H9 (cell line): Measurements from ENCODE around the gene MUSK. TPM values are rescaled to one million over a fixed set of nuclear protein-coding genes. Genes with fewer than 3 reads are reported as not detected.

Experiments
- DNase-seq: peaks from one replicate; pipeline ENCODE4 v3.0.0-alpha.2; 2017
- H2AFZ ChIP-seq: one replicate; pipeline ENCODE4 v1.6.1; 2013; ENCODE audit warnings: mild to moderate bottlenecking, low read length, control low read depth, moderate library complexity
- H2AK5ac ChIP-seq: 2 replicates; pipeline ENCODE4 v1.6.1; 2013; ENCODE audit warnings: low read length, control low read depth, mixed read lengths; ENCODE audit not compliant: insufficient read length
- H2BK120ac ChIP-seq: one replicate; pipeline ENCODE4 v1.6.1; 2013; ENCODE audit warnings: low read depth, mild to moderate bottlenecking, low read length, control low read depth, inconsistent platforms; ENCODE audit not compliant: poor library complexity, severe bottlenecking
- H2BK12ac ChIP-seq: 2 replicates; pipeline ENCODE4 v1.6.1; 2013; ENCODE audit warnings: low read length, control low read depth, mixed read lengths, low read depth; ENCODE audit not compliant: insufficient read length
- H2BK15ac ChIP-seq: 2 replicates; pipeline ENCODE4 v1.6.1; 2013; ENCODE audit warnings: low read depth, low read length, control low read depth
- H2BK20ac ChIP-seq: one replicate; pipeline ENCODE4 v1.6.1; 2013; ENCODE audit warnings: low read depth, mild to moderate bottlenecking, low read length, control low read depth, inconsistent platforms; ENCODE audit not compliant: poor library complexity, severe bottlenecking
- H2BK5ac ChIP-seq: 2 replicates; pipeline ENCODE4 v1.6.1; 2013; ENCODE audit warnings: low read length, control low read depth, mixed read lengths; ENCODE audit not compliant: insufficient read length
- H3K14ac ChIP-seq: 2 replicates; pipeline ENCODE4 v1.6.1; 2013; ENCODE audit warnings: low read length, control low read depth; ENCODE audit not compliant: insufficient read depth
- H3K18ac ChIP-seq: 2 replicates; pipeline ENCODE4 v1.6.1; 2013; ENCODE audit warnings: low read depth, mild to moderate bottlenecking, mixed read lengths, low read length, control low read depth; ENCODE audit not compliant: insufficient read length
- H3K23ac ChIP-seq: 2 replicates; pipeline ENCODE4 v1.6.1; 2013; ENCODE audit warnings: low read length, control low read depth, mixed read lengths, low read depth; ENCODE audit not compliant: insufficient read length
- H3K23me2 ChIP-seq: 2 replicates; pipeline ENCODE4 v1.6.1; 2013; ENCODE audit warnings: low read depth, mild to moderate bottlenecking, mixed read lengths, low read length, control low read depth; ENCODE audit not compliant: insufficient read length, poor library complexity, severe bottlenecking
- H3K27ac ChIP-seq: 2 replicates; pipeline ENCODE4 v1.5.1; 2013; ENCODE audit warnings: low read length, control low read depth, mixed read lengths, low read depth; ENCODE audit not compliant: insufficient read length
- H3K27me3 ChIP-seq: 2 replicates; pipeline ENCODE4 v1.6.1; 2013; ENCODE audit warnings: low read length, control low read depth, inconsistent platforms; ENCODE audit not compliant: insufficient read depth
- H3K4ac ChIP-seq: 2 replicates; pipeline ENCODE4 v1.6.1; 2013; ENCODE audit warnings: low read depth, mild to moderate bottlenecking, control low read depth, inconsistent platforms, low read length, moderate library complexity
- H3K4me1 ChIP-seq: 2 replicates; pipeline ENCODE4 v1.6.1; 2013; ENCODE audit warnings: low read length, control low read depth, inconsistent platforms; ENCODE audit not compliant: insufficient read depth
- H3K4me2 ChIP-seq: 2 replicates; pipeline ENCODE4 v1.6.1; 2013; ENCODE audit warnings: low read length, control low read depth, mixed read lengths; ENCODE audit not compliant: insufficient read length, insufficient read depth
- H3K56ac ChIP-seq: 2 replicates; pipeline ENCODE4 v1.6.1; 2013; ENCODE audit warnings: low read depth, mild to moderate bottlenecking, mixed read lengths, low read length, control low read depth; ENCODE audit not compliant: insufficient read length
- H3K79me1 ChIP-seq: 2 replicates; pipeline ENCODE4 v1.6.1; 2013; ENCODE audit warnings: low read depth, mild to moderate bottlenecking, moderate library complexity, low read length, control low read depth, inconsistent platforms; ENCODE audit not compliant: insufficient read depth, poor library complexity, severe bottlenecking
- H3K79me2 ChIP-seq: 2 replicates; pipeline ENCODE4 v1.6.1; 2013; ENCODE audit warnings: low read length, control low read depth, inconsistent platforms; ENCODE audit not compliant: insufficient read depth
- H3K9ac ChIP-seq: 2 replicates; pipeline ENCODE4 v1.6.1; 2013; ENCODE audit warnings: low read length, control low read depth, mixed read lengths; ENCODE audit not compliant: insufficient read length; ENCODE audit errors: extremely low read depth
- H3K9me3 ChIP-seq: one replicate; pipeline ENCODE4 v1.6.1; 2013; ENCODE audit warnings: low read depth, low read length, inconsistent platforms; ENCODE audit not compliant: control insufficient read depth
- H3T11ph ChIP-seq: one replicate; pipeline ENCODE4 v1.6.1; 2013; ENCODE audit warnings: mild to moderate bottlenecking, low read length, control low read depth, inconsistent platforms
- H4K20me1 ChIP-seq: one replicate; pipeline ENCODE4 v1.6.1; 2013; ENCODE audit not compliant: control insufficient read depth, insufficient read length, insufficient read depth
- H4K5ac ChIP-seq: 2 replicates; pipeline ENCODE4 v1.6.1; 2013; ENCODE audit warnings: low read depth, mild to moderate bottlenecking, mixed read lengths, low read length, control low read depth; ENCODE audit not compliant: insufficient read length
- H4K8ac ChIP-seq: replicated peaks from 2 replicates; pipeline ENCODE4 v1.6.1; 2013; ENCODE audit warnings: low read length, control low read depth, mixed read lengths, low read depth; ENCODE audit not compliant: insufficient read length
- H4K91ac ChIP-seq: 2 replicates; pipeline ENCODE4 v1.6.1; 2013; ENCODE audit warnings: low read depth, mild to moderate bottlenecking, moderate library complexity, mixed read lengths, low read length, control low read depth; ENCODE audit not compliant: insufficient read length
- H3K27ac Mint-ChIP-seq, 3 experiments: 2 replicates in 2 of 3; 3 replicates in 1 of 3; pipeline ENCODE4 v1.8.0; 2020 to 2021; ENCODE audit warnings: mixed read lengths in 3 of 3, mild to moderate bottlenecking in 1 of 3, moderate library complexity in 1 of 3
- H3K27me3 Mint-ChIP-seq: 2 replicates; pipeline ENCODE4 v1.8.0; 2021; ENCODE audit warnings: low read depth, mild to moderate bottlenecking, moderate library complexity, mixed read lengths
- H3K36me3 Mint-ChIP-seq, 3 experiments: 2 replicates in 2 of 3; 3 replicates in 1 of 3; pipeline ENCODE4 v1.8.0; 2020 to 2021; ENCODE audit warnings: low read depth in 3 of 3, mixed read lengths in 3 of 3; ENCODE audit not compliant: insufficient read depth in 1 of 3
- H3K4me1 Mint-ChIP-seq, 2 experiments: 2 replicates each; pipeline ENCODE4 v1.8.0; 2020; ENCODE audit warnings: mixed read lengths in 2 of 2
- H3K4me3 Mint-ChIP-seq, 2 experiments: 2 replicates in 1 of 2; 3 replicates in 1 of 2; pipeline ENCODE4 v1.8.0; 2020 to 2021; ENCODE audit warnings: mild to moderate bottlenecking in 2 of 2, mixed read lengths in 2 of 2, moderate library complexity in 1 of 2
- H3K9me3 Mint-ChIP-seq, 2 experiments: 2 replicates in 1 of 2; 3 replicates in 1 of 2; pipeline ENCODE4 v1.8.0; 2020; ENCODE audit warnings: mild to moderate bottlenecking in 2 of 2, mixed read lengths in 2 of 2, moderate library complexity in 1 of 2
- CTCF ChIP-seq: fragments of 200-600 bp; sonication (generic); conservative IDR thresholded peaks from 3 replicates; pipeline ENCODE4 v1.8.0; 2021; ENCODE audit warnings: antibody characterized with exemption, mild to moderate bottlenecking
- WGBS: extraction: QIAGEN DNeasy Blood & Tissue Kit; methylation state at CpG from one replicate; pipeline ENCODE4 v1.1.7; 2013; ENCODE audit warnings: missing lambda C conversion rate, low lambda C conversion rate, mixed read lengths; ENCODE audit not compliant: insufficient read length; ENCODE audit errors: extremely low coverage; 5-methylcytosine and 5-hydroxymethylcytosine counted together
- total RNA-seq: library from RNA; stranded (reverse); gene quantifications from 2 replicates; pipeline ENCODE4 v1.2.1, GENCODE V29; 2021

The MUSK gene
- total RNA-seq, 1 experiment from 2014 or later: not detected

GRCh38 chr9:110748251-110748893, 79.8 kb downstream of the MUSK start:
- Histone ChIP-seq H3K4me1 (no peaks in the 10 kb centered on the region; the same call in 1 of the 2 replicates), H3K79me1 (no peaks in the 10 kb centered on the region), H3K9ac (no peak overlapping the region), H2BK5ac (no peak overlapping the region), H3K27me3 (no peaks in the 10 kb centered on the region), H3K27ac (no peak overlapping the region), H3K18ac (no peak overlapping the region), H3K4ac (no peak overlapping the region), H3K23ac (no peak overlapping the region), H2BK20ac (no peak overlapping the region), H3K56ac (no peak overlapping the region), H2BK120ac (no peak overlapping the region), H2AFZ (no peak overlapping the region), H4K91ac (no peak overlapping the region), H4K20me1 (no peaks in the 10 kb centered on the region), H3T11ph (no peak overlapping the region), H3K23me2 (no peaks in the 10 kb centered on the region), H2BK12ac (no peak overlapping the region), H4K5ac (no peak overlapping the region), H3K79me2 (no peaks in the 10 kb centered on the region), H3K14ac (no peak overlapping the region), H2BK15ac (no peak overlapping the region), H3K9me3 (no peaks in the 10 kb centered on the region), H2AK5ac (no peak overlapping the region), H4K8ac (no peak overlapping the region), H3K4me2 (no peak overlapping the region)
- Mint-ChIP-seq H3K4me3 (no peak overlapping the region), H3K27me3 (no peaks in the 10 kb centered on the region), H3K4me1 (peaks cover 5 to 8% of the 10 kb centered on the region in 2 experiments; a peak in 3 of 4 replicates), H3K36me3 (no peaks in the 10 kb centered on the region), H3K9me3 (no peaks in the 10 kb centered on the region), H3K27ac (no peak overlapping the region)
- TF ChIP-seq CTCF: no peak
- no peak for DNase-seq
- WGBS: 86% methylated on average over 1 of the region's 5 CpGs
